PC-3 (cell line): ENCODE results near the gene OR10A6. TPM values are rescaled to one million over a fixed set of nuclear protein-coding genes. Genes with fewer than 3 reads are reported as not detected.
A peak's percentile ranks its signal among the peaks of the same experiment; 100 is the strongest.

Source experiments
- ATAC-seq: fragments of 200-7000 bp; cut with Tn5 transposase; 2 replicates; pipeline ENCODE4 v1.9.1; 2020; ENCODE audit warnings: mild to moderate bottlenecking, moderate library complexity
- BruUV-seq: library from RNA; stranded (reverse); fragments of 400-500 nt; replicated peaks from 2 replicates; lab custom pipeline; 2021; lab: Mats Ljungman, UMichigan
- CTCF ChIA-PET: fragments of 300-600 bp; sonication (Branson Sonifier 250); formaldehyde crosslinking; loops from one replicate; lab custom pipeline; 2022; ENCODE audit warnings: antibody characterized with exemption; lab: Charles Lee
- POLR2A ChIA-PET: fragments of 300-600 bp; sonication (Branson Sonifier 250); formaldehyde crosslinking; loops from one replicate; lab custom pipeline; 2022; ENCODE audit warnings: antibody characterized with exemption; ENCODE audit not compliant: unreplicated experiment; lab: Charles Lee
- DNase-seq: peaks from one replicate; pipeline ENCODE4 v3.0.0-alpha.2; 2015
- H2AFZ ChIP-seq: fragments of 300-600 bp; sonication (generic); 2 replicates; pipeline ENCODE4 v1.6.0; 2016; ENCODE audit warnings: antibody characterized with exemption, low read length
- H3F3A ChIP-seq: fragments of 300-600 bp; sonication (generic); one replicate; pipeline ENCODE4 v1.6.0; 2017; ENCODE audit warnings: antibody characterized with exemption, low read length, control low read depth, mild to moderate bottlenecking; ENCODE audit not compliant: unreplicated experiment
- H3K27ac ChIP-seq: fragments of 300-600 bp; sonication (generic); 2 replicates; pipeline ENCODE4 v1.5.1; 2016; ENCODE audit warnings: mild to moderate bottlenecking, low read length
- H3K27me3 ChIP-seq: fragments of 300-600 bp; sonication (generic); 2 replicates; pipeline ENCODE4 v1.6.1; 2016; ENCODE audit warnings: low read length, mixed read lengths
- H3K36me3 ChIP-seq: fragments of 300-600 bp; sonication (generic); 2 replicates; pipeline ENCODE4 v1.6.1; 2016; ENCODE audit warnings: low read depth, mixed run types, low read length, mixed read lengths
- H3K4me1 ChIP-seq: fragments of 300-600 bp; sonication (generic); 2 replicates; pipeline ENCODE4 v1.5.1; 2016; ENCODE audit warnings: low read length; ENCODE audit not compliant: insufficient read depth
- H3K4me2 ChIP-seq: fragments of 300-600 bp; sonication (generic); 2 replicates; pipeline ENCODE4 v1.6.0; 2016; ENCODE audit warnings: low read length
- H3K4me3 ChIP-seq: fragments of 300-600 bp; sonication (generic); 2 replicates; pipeline ENCODE4 v1.5.1; 2016; ENCODE audit warnings: mild to moderate bottlenecking, low read length, mixed read lengths
- H3K79me2 ChIP-seq: fragments of 300-600 bp; sonication (generic); 2 replicates; pipeline ENCODE4 v1.6.1; 2017; ENCODE audit warnings: low read length, mixed read lengths
- H3K9ac ChIP-seq: fragments of 300-600 bp; sonication (generic); 2 replicates; pipeline ENCODE4 v1.6.0; 2016; ENCODE audit warnings: mild to moderate bottlenecking, low read length
- H3K9me2 ChIP-seq: fragments of 300-600 bp; sonication (generic); replicated peaks from 2 replicates; pipeline ENCODE4 v1.6.1; 2016; ENCODE audit warnings: mixed run types, low read length, mixed read lengths
- H3K9me3 ChIP-seq: fragments of 300-600 bp; sonication (generic); 2 replicates; pipeline ENCODE4 v1.6.1; 2016; ENCODE audit warnings: low read length, mixed read lengths
- H4K20me1 ChIP-seq: fragments of 300-600 bp; sonication (generic); 2 replicates; pipeline ENCODE4 v1.6.1; 2016; ENCODE audit warnings: low read length, mixed read lengths
- CTCF ChIP-seq: fragments of 300-600 bp; sonication (generic); conservative IDR thresholded peaks from 2 replicates; pipeline ENCODE4 v1.5.1; 2017; ENCODE audit warnings: antibody characterized with exemption, low read depth, mild to moderate bottlenecking, low read length
- EZH2 ChIP-seq: fragments of 300-600 bp; sonication (generic); IDR thresholded peaks from one replicate; pipeline ENCODE4 v1.6.1; 2017; ENCODE audit warnings: antibody characterized with exemption, mild to moderate bottlenecking, low read length; ENCODE audit not compliant: unreplicated experiment
- EZH2phosphoT487 ChIP-seq: fragments of 300-600 bp; sonication (generic); IDR thresholded peaks from 2 replicates; pipeline ENCODE4 v1.6.1; 2018; ENCODE audit warnings: mild to moderate bottlenecking, antibody characterized with exemption, low read length, borderline replicate concordance
- intact Hi-C: fragments of 100-400 bp; cut with micrococcal nuclease; formaldehyde crosslinking; loops from 2 replicates; pipeline ENCODE4 v1.9.0; 2023
- total RNA-seq: library from RNA; depleted of rRNA; stranded (reverse); fragments of >200 nt; gene quantifications from 2 replicates; pipeline ENCODE4 v1.2.3, GENCODE V29; 2014

Gene OR10A6
- total RNA-seq, 1 experiment from 2014 or later: not detected

GRCh38 chr11:7906481-7906880, 24.6 kb downstream of the OR10A6 start:
- intact Hi-C loops: loop anchor here (2.0 kb wide), 1 partner anchor 70 kb away; no protein-coding TSS in a partner anchor
- Histone ChIP-seq H3K36me3 (no peaks in the 10 kb centered on the region), H4K20me1 (no peaks in the 10 kb centered on the region), H3F3A (no peaks in the 10 kb centered on the region), H3K27me3 (no peaks in the 10 kb centered on the region), H3K79me2 (peaks cover 19% of the 10 kb centered on the region; the same call in 1 of the 2 replicates), H3K4me2 (peak overlapping the region; percentile 76), H3K4me3 (peak overlapping the region; percentile 52), H3K9me2 (no peaks in the 10 kb centered on the region), H3K4me1 (peaks cover 67% of the 10 kb centered on the region), H3K27ac (peak overlapping the region; percentile 44), H3K9me3 (no peaks in the 10 kb centered on the region), H3K9ac (no peak overlapping the region), H2AFZ (peak overlapping the region; percentile 41; the same call in 1 of the 2 replicates)
- BruUV-seq: TSS peak; percentile 76
- ATAC-seq: no peak
- DNase-seq: peak; percentile 22
- ChIA-PET POLR2A (interaction anchor here (1.0 kb wide), 1 partner anchor 80 kb away, joined by 8 read pairs; the partner anchor contains the start of gene EIF3F), CTCF (interaction anchor here (3.0 kb wide), 1 partner anchor 80 kb away, joined by 30 read pairs; the partner anchor contains the start of gene EIF3F)
- TF ChIP-seq EZH2phosphoT487: no peak
- no peak for TF ChIP-seq EZH2

- TF ChIP-seq EZH2 (no peak), EZH2phosphoT487 (no peak), CTCF (no peak)
- intact Hi-C loops: loop anchor here (1.0 to 2.0 kb wide), 2 partner anchors 71 to 81 kb away; partner anchors contain the start of gene EIF3F
- Histone ChIP-seq H3K4me2 (peak overlapping the region; percentile 76), H3K9ac (no peak overlapping the region), H3F3A (no peaks in the 10 kb centered on the region), H3K79me2 (peaks cover 19% of the 10 kb centered on the region; the same call in 1 of the 2 replicates), H2AFZ (peak overlapping the region; percentile 41; the same call in 1 of the 2 replicates), H4K20me1 (no peaks in the 10 kb centered on the region), H3K27ac (peak overlapping the region; percentile 44), H3K36me3 (no peaks in the 10 kb centered on the region), H3K27me3 (no peaks in the 10 kb centered on the region), H3K4me1 (peaks cover 72% of the 10 kb centered on the region), H3K9me2 (no peaks in the 10 kb centered on the region), H3K9me3 (no peaks in the 10 kb centered on the region), H3K4me3 (peak overlapping the region; percentile 52)
- DNase-seq: peak; percentile 88
- peak; percentile 52 for ATAC-seq
- BruUV-seq: no TSS peak
- POLR2A ChIA-PET: interaction anchor here (1.0 to 1.3 kb wide), 2 partner anchors 81 kb away, joined by 4 to 8 read pairs; partner anchors contain the start of gene EIF3F
- CTCF ChIA-PET: interaction anchor here (1.0 to 3.0 kb wide), 2 partner anchors 74 to 81 kb away, joined by 4 to 30 read pairs; partner anchors contain the start of gene EIF3F
These were observed 25.1 kb downstream of the OR10A6 start for GRCh38 chr11:7905961-7906429.

GRCh38 chr11:7905549-7905948, 25.5 kb downstream of the OR10A6 start:
- H3K36me3 ChIP-seq: no peaks in the 10 kb centered on the region
- no peak overlapping the region for H3K9ac ChIP-seq
- peak overlapping the region; percentile 52 for H3K4me3 ChIP-seq
- POLR2A ChIA-PET: interaction anchor here (0.6 to 1.3 kb wide), 2 partner anchors 82 to 1120 kb away, joined by 3 to 4 read pairs; partner anchors contain the start of gene EIF3F
- BruUV-seq: TSS peak; percentile 74
- no peaks in the 10 kb centered on the region for H3K9me2 ChIP-seq
- CTCF ChIA-PET: interaction anchor here (0.7 to 3.0 kb wide), 5 partner anchors 59 to 81 kb away, joined by 3 to 30 read pairs (median 4); partner anchors contain the start of gene EIF3F
- H2AFZ ChIP-seq: peak overlapping the region; percentile 41
- peak; percentile 16 for ATAC-seq
- DNase-seq: no peak
- peaks cover 75% of the 10 kb centered on the region for H3K4me1 ChIP-seq
- no peaks in the 10 kb centered on the region for H3K9me3 ChIP-seq
- H3F3A ChIP-seq: no peaks in the 10 kb centered on the region
- intact Hi-C loops: loop anchor here (1.0 kb wide), 1 partner anchor 82 kb away; the partner anchor contains the start of gene EIF3F
- TF ChIP-seq EZH2phosphoT487 (no peak), EZH2 (no peak), CTCF (no peak)
- peak overlapping the region; percentile 44 for H3K27ac ChIP-seq
- H4K20me1 ChIP-seq: no peaks in the 10 kb centered on the region
- H3K27me3 ChIP-seq: no peaks in the 10 kb centered on the region
- H3K4me2 ChIP-seq: peak overlapping the region; percentile 76
- H3K79me2 ChIP-seq: peaks cover 19% of the 10 kb centered on the region; the same call in 1 of the 2 replicates
